GM12878 (cell line): ENCODE data around the gene RGPD6. TPM values are rescaled to one million over a fixed set of nuclear protein-coding genes. Genes with fewer than 3 reads are reported as not detected.
"Not testable (repeated sequence)": the region's sequence is repeated elsewhere in the genome, so short reads cannot be mapped to it uniquely, and the experiment has no call there.

Experiments used
- ATAC-seq: fragments of 200-7000 bp; cut with Tn5 transposase; 3 replicates; pipeline ENCODE4 v1.9.1; 2020; ENCODE audit warnings: mild to moderate bottlenecking, moderate library complexity
- BruUV-seq: library from RNA; stranded (reverse); fragments of 400-500 nt; replicated peaks from 2 replicates; lab custom pipeline; 2021; lab: Mats Ljungman, UMichigan
- CTCF ChIA-PET: fragments of 300-600 bp; sonication (Branson Sonifier 250); formaldehyde crosslinking; extraction: SDS; loops from one replicate; lab custom pipeline; 2021; ENCODE audit warnings: inconsistent platforms; lab: Yijun Ruan, JAX
- POLR2A ChIA-PET: fragments of 350-600 bp; formaldehyde crosslinking; extraction: SDS; loops from one replicate; lab custom pipeline; 2021; ENCODE audit warnings: inconsistent platforms; lab: Charles Lee
- RAD21 ChIA-PET: fragments of 300-600 bp; sonication (Branson Sonifier 250); formaldehyde crosslinking; loops from one replicate; lab custom pipeline; 2023; ENCODE audit warnings: antibody characterized with exemption; ENCODE audit not compliant: unreplicated experiment; lab: Charles Lee
- SMC1A ChIA-PET: fragments of 300-600 bp; sonication (Branson Sonifier 250); formaldehyde crosslinking; loops from one replicate; lab custom pipeline; 2023; ENCODE audit not compliant: unreplicated experiment, uncharacterized antibody; lab: Charles Lee
- DNase-seq: peaks from one replicate; pipeline ENCODE4 v3.0.0-alpha.2; 2011; ENCODE audit warnings: low read depth, low spot score
- FAIRE-seq: peaks from 3 replicates; lab custom pipeline; 2011; peaks lifted over from hg19 to GRCh38; lab: Jason Lieb, UNC
- H2AFZ ChIP-seq: 2 replicates; pipeline ENCODE4 v1.6.0; 2011; ENCODE audit warnings: low read depth, low read length, control low read depth; ENCODE audit not compliant: control insufficient read depth
- H3K27ac ChIP-seq: 2 replicates; pipeline ENCODE4 v1.5.1; 2011; ENCODE audit warnings: control low read depth; ENCODE audit not compliant: control insufficient read depth, insufficient read depth
- H3K27me3 ChIP-seq, 2 experiments: replicated peaks in 1 of 2; 2 replicates each; pipeline versions ENCODE4 v1.6.0 to v1.6.1; 2011; ENCODE audit warnings: low read length in 1 of 2; ENCODE audit not compliant: control insufficient read depth in 2 of 2, insufficient read depth in 2 of 2
- H3K36me3 ChIP-seq, 2 experiments: 2 replicates each; pipeline ENCODE4 v1.5.1; 2011; ENCODE audit warnings: low read length in 1 of 2; ENCODE audit not compliant: control insufficient read depth in 2 of 2, insufficient read depth in 2 of 2
- H3K4me1 ChIP-seq: 2 replicates; pipeline ENCODE4 v1.6.1; 2011; ENCODE audit warnings: mild to moderate bottlenecking, low read length, moderate library complexity, mixed read lengths; ENCODE audit not compliant: control insufficient read depth, insufficient read depth
- H3K4me2 ChIP-seq: 2 replicates; pipeline ENCODE4 v1.6.0; 2011; ENCODE audit warnings: control low read depth; ENCODE audit not compliant: control insufficient read depth, insufficient read depth
- H3K4me3 ChIP-seq: fragments of 200-600 bp; sonication (generic); 2 replicates; pipeline ENCODE4 v1.5.1; 2016
- H3K79me2 ChIP-seq: 2 replicates; pipeline ENCODE4 v1.6.0; 2011; ENCODE audit warnings: low read length; ENCODE audit not compliant: control insufficient read depth, insufficient read depth
- H3K9ac ChIP-seq: 2 replicates; pipeline ENCODE4 v1.8.0; 2011; ENCODE audit warnings: low read length, control low read depth, mixed read lengths; ENCODE audit not compliant: control insufficient read depth, insufficient read depth
- H3K9me3 ChIP-seq: replicated peaks from 3 replicates; pipeline ENCODE4 v1.5.1; 2011; ENCODE audit warnings: mild to moderate bottlenecking, low read length; ENCODE audit not compliant: control insufficient read depth, insufficient read depth
- H4K20me1 ChIP-seq: 2 replicates; pipeline ENCODE4 v1.6.0; 2011; ENCODE audit not compliant: control insufficient read depth, insufficient read depth
- WGBS: methylation state at CpG from one replicate; pipeline ENCODE4 v1.1.6; 2016; ENCODE audit warnings: low lambda C conversion rate; ENCODE audit not compliant: insufficient replicate concordance, insufficient coverage; ENCODE audit errors: missing lambda C conversion rate; 5-methylcytosine and 5-hydroxymethylcytosine counted together
- in situ Hi-C: fragments of 300-500 bp; cut with MboI; formaldehyde crosslinking; loops from 9 replicates; pipeline ENCODE4 v1.14.3; 2018; ENCODE audit warnings: mixed read lengths
- intact Hi-C: fragments of 100-400 bp; cut with micrococcal nuclease; formaldehyde crosslinking; loops from one replicate; pipeline ENCODE4 v1.14.2; 2022; ENCODE audit not compliant: unreplicated experiment
- polyA plus RNA-seq, 11 experiments: library from polyadenylated mRNA; depleted of rRNA in 4 of 11; unstranded in 6 of 11; stranded (reverse) in 5 of 11; fragments of >200 nt; fragmentation: Nextera tagmentation in 4 of 11; fragmentation: Illumina TruSeq in 1 of 11; extraction: Ambion mirVana in 4 of 11; extraction: Trizol in 1 of 11; gene quantifications; 1 replicate in 1 of 11; 2 replicates in 10 of 11; pipeline versions ENCODE4 v1.2.1 to v1.2.3, GENCODE V29; 2011 to 2016; ENCODE audit warnings: inconsistent platforms in 2 of 11, missing spikeins in 2 of 11, low read depth in 1 of 11
- total RNA-seq, 4 experiments: library from RNA; depleted of rRNA in 3 of 4; stranded (reverse); fragments of >200 nt in 3 of 4; fragmentation: Illumina TruSeq in 1 of 4; extraction: Trizol in 1 of 4; gene quantifications; 2 replicates each; pipeline versions ENCODE4 v1.2.1 to v1.2.3, GENCODE V29; 2013 to 2021

The RGPD6 gene
- total and polyA plus RNA-seq, 10 of the 15 experiments (the other 5 are each of a cell fraction or from before 2014, with no cell fraction given): 2.7 to 13.7 (median 8.5) TPM

DNA sequence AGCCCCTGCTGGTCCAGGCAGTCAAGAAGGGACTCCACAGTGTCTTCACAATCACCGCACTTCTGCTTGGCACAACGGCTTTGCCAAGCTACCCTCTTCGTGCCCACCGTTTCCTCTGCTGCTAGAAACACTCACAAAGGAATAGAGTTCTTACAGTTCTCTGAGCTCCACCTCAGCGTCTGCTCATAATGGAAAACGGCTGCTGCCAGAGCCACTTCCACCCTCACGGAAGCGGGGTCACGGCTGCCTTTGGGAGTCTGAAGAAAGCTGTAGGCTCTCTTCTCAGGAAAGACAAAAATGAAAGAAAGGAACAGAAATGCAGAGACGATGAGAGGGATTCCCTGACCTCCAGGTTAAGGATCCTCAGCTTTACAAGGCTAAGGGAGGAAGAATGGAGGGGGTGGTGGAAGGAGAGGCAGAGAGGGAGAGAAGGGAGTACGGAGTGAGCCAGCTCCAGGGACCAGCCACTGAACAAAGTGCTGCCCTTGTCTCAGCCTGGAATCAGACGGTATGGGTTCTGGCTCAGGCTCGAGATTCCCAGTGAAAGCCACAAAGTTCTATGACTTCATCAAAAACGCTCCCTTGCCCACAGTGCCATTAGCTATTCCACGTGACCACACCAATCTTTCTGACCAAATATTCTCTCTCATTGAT, 12.8 kb upstream of the RGPD6 start:
- H3K79me2 ChIP-seq, FAIRE-seq, DNase-seq, H3K4me3 ChIP-seq, CTCF ChIA-PET, SMC1A ChIA-PET, POLR2A ChIA-PET, in situ Hi-C loops, BruUV-seq, ATAC-seq, H3K9ac ChIP-seq, H4K20me1 ChIP-seq, H3K36me3 ChIP-seq, H3K27ac ChIP-seq, H3K4me1 ChIP-seq, RAD21 ChIA-PET, H3K27me3 ChIP-seq, H2AFZ ChIP-seq, H3K9me3 ChIP-seq, H3K4me2 ChIP-seq, intact Hi-C loops: not testable (repeated sequence)
- no CpG with 5 or more reads among the region's 15 CpGs for WGBS

DNA sequence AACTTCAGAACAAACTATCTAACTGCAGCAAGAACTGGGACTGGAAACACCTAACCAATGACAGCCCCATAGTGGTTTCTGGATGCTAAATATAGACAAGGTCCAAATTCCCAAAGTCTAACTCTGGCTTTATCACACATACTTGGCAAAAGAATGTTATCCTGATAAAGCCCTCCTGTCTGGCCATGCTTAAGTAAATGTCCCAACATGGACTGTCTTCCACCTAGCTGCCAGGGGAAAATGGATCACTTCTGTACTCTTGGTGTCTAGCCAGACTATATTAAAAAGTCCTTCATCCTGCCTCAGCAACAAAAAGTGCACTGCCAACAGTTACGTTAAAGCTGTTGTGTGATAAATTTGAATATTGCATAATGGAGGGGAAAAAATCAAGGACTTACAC, 11.5 kb upstream of the RGPD6 start:
- in situ Hi-C loops, H3K4me2 ChIP-seq, H3K4me3 ChIP-seq, DNase-seq, H4K20me1 ChIP-seq, H3K9me3 ChIP-seq, H3K27me3 ChIP-seq, POLR2A ChIA-PET, FAIRE-seq, H2AFZ ChIP-seq, SMC1A ChIA-PET, H3K4me1 ChIP-seq, intact Hi-C loops, H3K36me3 ChIP-seq, ATAC-seq, H3K27ac ChIP-seq, H3K9ac ChIP-seq, RAD21 ChIA-PET, H3K79me2 ChIP-seq, BruUV-seq, CTCF ChIA-PET: not testable (repeated sequence)
- no CpG with 5 or more reads among the region's 1 CpG for WGBS

DNA sequence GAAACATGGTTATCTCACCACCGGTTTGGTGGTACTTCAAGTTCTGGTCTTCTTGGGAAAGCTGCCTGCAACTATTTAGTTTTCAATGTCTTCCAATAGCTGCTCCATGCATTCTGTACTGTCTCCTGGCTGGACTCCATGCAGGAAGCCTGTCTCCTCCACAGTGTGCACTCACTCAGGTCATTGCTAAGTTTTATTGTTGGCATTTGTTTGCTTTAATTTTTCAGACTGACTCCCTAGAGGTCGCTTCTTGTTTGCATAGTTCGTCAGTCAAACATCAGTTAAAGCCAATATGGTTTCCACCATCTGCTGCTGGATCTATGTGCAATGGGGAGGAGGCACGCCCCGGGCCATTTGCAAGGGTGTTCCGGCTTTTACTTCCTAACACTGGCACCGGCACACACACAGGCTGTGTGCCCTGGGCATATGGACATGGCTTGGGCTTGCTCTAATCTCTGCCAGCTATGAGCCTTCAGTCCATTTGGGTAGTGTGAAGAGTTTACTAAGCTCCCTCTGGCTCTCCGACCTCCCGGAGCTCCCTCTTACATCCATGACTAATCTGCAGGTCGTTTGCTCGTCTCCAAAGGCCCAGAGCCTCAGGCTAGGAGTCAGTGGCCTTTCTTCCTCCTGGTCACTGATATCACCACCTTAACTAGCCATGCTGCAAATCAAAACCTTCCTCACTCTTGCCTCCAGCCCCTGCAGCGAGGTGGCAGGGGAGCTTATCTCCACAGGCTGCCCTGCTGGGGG, 2.4 kb upstream of the RGPD6 start:
- WGBS: no CpG with 5 or more reads among the region's 12 CpGs
- FAIRE-seq, H3K4me3 ChIP-seq, DNase-seq, H4K20me1 ChIP-seq, H3K4me2 ChIP-seq, H3K79me2 ChIP-seq, intact Hi-C loops, H3K9ac ChIP-seq, POLR2A ChIA-PET, ATAC-seq, H3K36me3 ChIP-seq, H3K27ac ChIP-seq, in situ Hi-C loops, H3K9me3 ChIP-seq, RAD21 ChIA-PET, CTCF ChIA-PET, H2AFZ ChIP-seq, BruUV-seq, H3K27me3 ChIP-seq, H3K4me1 ChIP-seq, SMC1A ChIA-PET: not testable (repeated sequence)

DNA sequence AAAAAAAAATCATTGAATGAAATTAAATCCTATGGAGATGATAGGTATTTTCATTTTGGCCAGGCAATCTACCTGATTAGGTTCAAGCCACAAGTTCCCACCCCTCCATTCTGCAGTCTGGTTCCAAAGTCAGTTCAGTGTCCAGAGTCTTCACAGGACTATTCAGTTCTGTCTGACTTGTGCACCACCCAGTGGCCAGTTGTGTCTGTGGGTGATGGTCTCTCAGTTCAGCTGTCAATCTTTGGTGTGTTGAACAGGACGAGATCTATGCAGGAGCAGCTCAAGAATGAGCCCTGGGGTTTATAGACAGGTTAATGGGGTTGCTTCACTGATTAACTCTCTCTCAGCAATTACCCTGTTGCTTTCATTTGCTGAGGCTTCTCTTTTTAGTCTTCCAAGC, 1.4 kb upstream of the RGPD6 start:
- intact Hi-C loops, FAIRE-seq, H3K4me2 ChIP-seq, H3K9ac ChIP-seq, POLR2A ChIA-PET, H3K36me3 ChIP-seq, H3K27ac ChIP-seq, SMC1A ChIA-PET, CTCF ChIA-PET, H3K4me1 ChIP-seq, BruUV-seq, H3K27me3 ChIP-seq, DNase-seq, H3K9me3 ChIP-seq, H3K79me2 ChIP-seq, H4K20me1 ChIP-seq, H3K4me3 ChIP-seq, in situ Hi-C loops, RAD21 ChIA-PET, H2AFZ ChIP-seq: not testable (repeated sequence)
- peak; percentile 81 for ATAC-seq
- WGBS: no CpG with 5 or more reads among the region's 1 CpG
